ENCODE data around the gene LRFN4. TPM values are rescaled to one million over a fixed set of nuclear protein-coding genes. Genes with fewer than 3 reads are reported as not detected.

LRFN4 gene
- total RNA-seq: 10 to 100 TPM; 17.2 to 19.3 TPM

DNA sequence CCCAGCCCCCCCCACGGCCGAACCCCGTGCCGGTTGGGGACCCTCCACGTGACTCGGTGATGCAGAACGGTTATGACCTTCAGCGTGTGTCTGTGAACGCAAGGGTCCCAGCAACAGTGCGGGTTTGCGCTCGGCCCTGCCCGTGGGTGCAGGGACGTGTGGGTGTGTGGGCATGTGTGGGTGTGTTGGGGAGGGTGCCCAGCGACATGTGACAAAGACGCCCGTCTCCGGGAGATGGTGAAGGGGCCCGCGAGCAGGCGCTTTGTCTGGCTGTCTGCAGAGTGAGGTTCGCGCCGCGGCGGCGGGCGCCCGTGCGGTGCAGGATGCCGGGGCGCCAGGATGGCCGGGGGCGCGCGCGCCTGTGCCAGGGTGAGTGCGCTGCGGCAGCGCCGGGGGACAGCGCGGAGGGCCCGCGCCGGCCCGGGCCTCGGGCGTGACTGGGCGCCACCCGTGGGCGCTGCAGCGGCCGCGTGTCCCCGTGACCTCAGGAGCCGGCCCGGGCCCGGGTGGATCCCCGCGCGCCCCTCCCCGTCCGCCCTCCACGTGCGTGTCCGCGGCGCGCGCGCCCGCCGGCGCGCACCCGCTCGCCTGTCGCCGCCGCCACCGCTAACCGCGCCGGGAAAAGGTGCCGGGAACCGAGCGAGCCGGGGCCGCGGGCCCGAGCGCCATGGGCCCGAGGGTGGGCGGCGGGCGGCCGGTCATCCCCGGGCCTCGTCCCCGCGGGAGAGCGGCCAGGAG, at the start of gene LRFN4:
TSS of gene LRFN4 (plus strand) at position 569 of the 738 bp plus-strand sequence. CDS start 681 bp downstream, outside the sequence.

GRCh38 chr11:66842896-66843775, 13.7 kb upstream of the LRFN4 start, which contains the start of gene RCE1:
Gene RCE1, plus strand, starts transcription at chr11:66843441. Its CDS starts 15 bp downstream, at chr11:66843456.

Other genes starting within 250 kb of the LRFN4 start
- 10 to 100 TPM; 25.5 to 41.3 TPM for gene RBM14, start 240.4 kb upstream of the LRFN4 start, total RNA-seq
- 100 to 1,000 TPM in 1 of 2 donors, 10 to 100 TPM in 1; 70.9 to 120 TPM for gene RBM4, start 218.4 kb upstream of the LRFN4 start, total RNA-seq
- 10 to 100 TPM; 17.2 to 23.3 TPM for gene RBM4B, start 179.2 kb upstream of the LRFN4 start, total RNA-seq
- 1 to 10 TPM; 6.5 to 9.0 TPM for gene SPTBN2, start 127.8 kb upstream of the LRFN4 start, total RNA-seq
- gene RCE1, start 13.6 kb upstream of the LRFN4 start, total RNA-seq: 10 to 100 TPM; 12.7 to 18.3 TPM
- 10 to 100 TPM; 29.6 to 46.1 TPM for gene PC, start 101.3 kb downstream of the LRFN4 start, total RNA-seq
- not detected for gene C11orf86, start 118.2 kb downstream of the LRFN4 start, total RNA-seq
- gene SYT12, start 166.1 kb downstream of the LRFN4 start, total RNA-seq: not detected
- 1 to 10 TPM; 2.3 to 4.1 TPM for gene RHOD, start 199.8 kb downstream of the LRFN4 start, total RNA-seq

Data from melanocyte of skin (primary cell).